Dendritic cell treated with granulocyte-macrophage colony-stimulating factor and Interleukin-4, amounts not matched to agents 40 ng/mL and 50 ng/mL, for 4 days (primary cell): ENCODE results near the gene SEMA4D.

ENCODE experiments used
- H3K27ac Mint-ChIP-seq: one replicate; pipeline ENCODE4 v1.8.0; 2022; ENCODE audit warnings: mild to moderate bottlenecking, mixed read lengths
- H3K27me3 Mint-ChIP-seq: one replicate; pipeline ENCODE4 v1.8.0; 2022; ENCODE audit warnings: mild to moderate bottlenecking, mixed read lengths
- H3K36me3 Mint-ChIP-seq: one replicate; pipeline ENCODE4 v1.8.0; 2022; ENCODE audit warnings: low read depth, mixed read lengths
- H3K4me1 Mint-ChIP-seq: one replicate; pipeline ENCODE4 v1.8.0; 2022; ENCODE audit warnings: low read depth, mixed read lengths
- H3K4me3 Mint-ChIP-seq: one replicate; pipeline ENCODE4 v1.8.0; 2022; ENCODE audit warnings: mild to moderate bottlenecking, moderate library complexity, mixed read lengths
- H3K9me3 Mint-ChIP-seq: one replicate; pipeline ENCODE4 v1.8.0; 2022; ENCODE audit warnings: mixed read lengths
- intact Hi-C: fragments of 100-400 bp; cut with micrococcal nuclease; formaldehyde crosslinking; loops from one replicate; pipeline ENCODE4 v1.15.0; 2022

The SEMA4D gene

GRCh38 chr9:89366711-89367110, 131.2 kb downstream of the SEMA4D start:
- no peak overlapping the region for H3K4me3 Mint-ChIP-seq
- H3K27ac Mint-ChIP-seq, result no peak overlapping the region
- H3K36me3 Mint-ChIP-seq, result peaks cover 26% of the 10 kb centered on the region
- intact Hi-C loops, result no loop called here
- H3K9me3 Mint-ChIP-seq, result no peaks in the 10 kb centered on the region
- peaks cover 5% of the 10 kb centered on the region for H3K4me1 Mint-ChIP-seq
- no peaks in the 10 kb centered on the region for H3K27me3 Mint-ChIP-seq

- Mint-ChIP-seq H3K36me3 (peaks cover 38% of the 10 kb centered on the region), H3K4me3 (no peak overlapping the region), H3K27me3 (no peaks in the 10 kb centered on the region), H3K9me3 (no peaks in the 10 kb centered on the region), H3K27ac (no peak overlapping the region), H3K4me1 (peaks cover 5% of the 10 kb centered on the region)
- intact Hi-C loops, result no loop called here
Measured at GRCh38 chr9:89365532-89365912, 132.4 kb downstream of the SEMA4D start.

GRCh38 chr9:89364666-89365531, 133.0 kb downstream of the SEMA4D start:
- Mint-ChIP-seq H3K4me1 (peaks cover 9% of the 10 kb centered on the region), H3K27ac (no peak overlapping the region), H3K4me3 (no peak overlapping the region), H3K27me3 (no peaks in the 10 kb centered on the region), H3K9me3 (no peaks in the 10 kb centered on the region), H3K36me3 (peaks cover 44% of the 10 kb centered on the region)
- intact Hi-C loops, result no loop called here

- H3K4me3 Mint-ChIP-seq, result no peak overlapping the region
- no peaks in the 10 kb centered on the region for H3K9me3 Mint-ChIP-seq
- H3K4me1 Mint-ChIP-seq, result peaks cover 13% of the 10 kb centered on the region
- H3K36me3 Mint-ChIP-seq, result peaks cover 52% of the 10 kb centered on the region
- intact Hi-C loops, result no loop called here
- no peak overlapping the region for H3K27ac Mint-ChIP-seq
- H3K27me3 Mint-ChIP-seq, result no peaks in the 10 kb centered on the region
Measured at GRCh38 chr9:89363921-89364665, 133.8 kb downstream of the SEMA4D start.

- H3K4me1 Mint-ChIP-seq, result peaks cover 12% of the 10 kb centered on the region
- H3K27me3 Mint-ChIP-seq, result no peaks in the 10 kb centered on the region
- H3K9me3 Mint-ChIP-seq, result no peaks in the 10 kb centered on the region
- no peak overlapping the region for H3K4me3 Mint-ChIP-seq
- intact Hi-C loops, result no loop called here
- no peak overlapping the region for H3K27ac Mint-ChIP-seq
- H3K36me3 Mint-ChIP-seq, result peaks cover 60% of the 10 kb centered on the region
Measured at GRCh38 chr9:89363311-89363670, 134.6 kb downstream of the SEMA4D start.

- H3K9me3 Mint-ChIP-seq, result no peaks in the 10 kb centered on the region
- H3K4me3 Mint-ChIP-seq, result no peak overlapping the region
- no peak overlapping the region for H3K27ac Mint-ChIP-seq
- H3K36me3 Mint-ChIP-seq, result peaks cover 65% of the 10 kb centered on the region
- H3K27me3 Mint-ChIP-seq, result no peaks in the 10 kb centered on the region
- intact Hi-C loops, result no loop called here
- peaks cover 8% of the 10 kb centered on the region for H3K4me1 Mint-ChIP-seq
Measured at GRCh38 chr9:89362647-89363310, 135.1 kb downstream of the SEMA4D start.

GRCh38 chr9:89361816-89362646, 135.9 kb downstream of the SEMA4D start:
- intact Hi-C loops, result no loop called here
- H3K36me3 Mint-ChIP-seq, result peaks cover 73% of the 10 kb centered on the region
- H3K27me3 Mint-ChIP-seq, result no peaks in the 10 kb centered on the region

GRCh38 chr9:89361031-89361430, 136.9 kb downstream of the SEMA4D start:
- H3K36me3 Mint-ChIP-seq, result peaks cover 83% of the 10 kb centered on the region
- peaks cover 8% of the 10 kb centered on the region for H3K4me1 Mint-ChIP-seq
- no peaks in the 10 kb centered on the region for H3K9me3 Mint-ChIP-seq
- no peaks in the 10 kb centered on the region for H3K27me3 Mint-ChIP-seq
- no peak overlapping the region for H3K27ac Mint-ChIP-seq
- intact Hi-C loops, result no loop called here
- no peak overlapping the region for H3K4me3 Mint-ChIP-seq

More at GRCh38 chr9:89361816-89362646, 135.9 kb downstream of the SEMA4D start:
- Mint-ChIP-seq H3K9me3 (no peaks in the 10 kb centered on the region), H3K4me3 (no peak overlapping the region), H3K27ac (no peak overlapping the region), H3K4me1 (peaks cover 8% of the 10 kb centered on the region)

- peaks cover 88% of the 10 kb centered on the region for H3K36me3 Mint-ChIP-seq
- H3K4me3 Mint-ChIP-seq, result no peak overlapping the region
- H3K4me1 Mint-ChIP-seq, result peaks cover 8% of the 10 kb centered on the region
- H3K27ac Mint-ChIP-seq, result no peak overlapping the region
- no peaks in the 10 kb centered on the region for H3K27me3 Mint-ChIP-seq
- H3K9me3 Mint-ChIP-seq, result no peaks in the 10 kb centered on the region
- intact Hi-C loops, result no loop called here
Measured at GRCh38 chr9:89360465-89360864, 137.4 kb downstream of the SEMA4D start.

- Mint-ChIP-seq H3K27me3 (no peaks in the 10 kb centered on the region), H3K27ac (no peak overlapping the region), H3K9me3 (no peaks in the 10 kb centered on the region), H3K4me3 (no peak overlapping the region), H3K4me1 (peaks cover 8% of the 10 kb centered on the region), H3K36me3 (peaks cover 95% of the 10 kb centered on the region)
- intact Hi-C loops, result no loop called here
Measured at GRCh38 chr9:89359751-89360261, 138.1 kb downstream of the SEMA4D start.

- H3K4me3 Mint-ChIP-seq, result no peak overlapping the region
- intact Hi-C loops, result no loop called here
- no peak overlapping the region for H3K27ac Mint-ChIP-seq
- peaks cover 8% of the 10 kb centered on the region for H3K4me1 Mint-ChIP-seq
- H3K27me3 Mint-ChIP-seq, result no peaks in the 10 kb centered on the region
- no peaks in the 10 kb centered on the region for H3K9me3 Mint-ChIP-seq
- peaks cover 99% of the 10 kb centered on the region for H3K36me3 Mint-ChIP-seq
Measured at GRCh38 chr9:89358985-89359384, 138.9 kb downstream of the SEMA4D start.

- intact Hi-C loops, result no loop called here
- Mint-ChIP-seq H3K4me1 (peaks cover 8% of the 10 kb centered on the region), H3K9me3 (no peaks in the 10 kb centered on the region), H3K36me3 (peaks cover 99% of the 10 kb centered on the region), H3K27me3 (no peaks in the 10 kb centered on the region), H3K4me3 (no peak overlapping the region), H3K27ac (no peak overlapping the region)
Measured at GRCh38 chr9:89358376-89358916, 139.5 kb downstream of the SEMA4D start.
